DMS114 treated with DMSO at 0.1 percent for 48 hours (cell line): ENCODE measurements around the gene MAP3K20.
"Not testable (repeated sequence)": the region's sequence is repeated elsewhere in the genome, so short reads cannot be mapped to it uniquely, and the experiment has no call there.

Source experiments
- DNase-seq: peaks from one replicate; lab custom pipeline; 2025; ENCODE audit not compliant: unreplicated experiment; lab: John Stamatoyannopoulos, UW

The MAP3K20 gene

DNA sequence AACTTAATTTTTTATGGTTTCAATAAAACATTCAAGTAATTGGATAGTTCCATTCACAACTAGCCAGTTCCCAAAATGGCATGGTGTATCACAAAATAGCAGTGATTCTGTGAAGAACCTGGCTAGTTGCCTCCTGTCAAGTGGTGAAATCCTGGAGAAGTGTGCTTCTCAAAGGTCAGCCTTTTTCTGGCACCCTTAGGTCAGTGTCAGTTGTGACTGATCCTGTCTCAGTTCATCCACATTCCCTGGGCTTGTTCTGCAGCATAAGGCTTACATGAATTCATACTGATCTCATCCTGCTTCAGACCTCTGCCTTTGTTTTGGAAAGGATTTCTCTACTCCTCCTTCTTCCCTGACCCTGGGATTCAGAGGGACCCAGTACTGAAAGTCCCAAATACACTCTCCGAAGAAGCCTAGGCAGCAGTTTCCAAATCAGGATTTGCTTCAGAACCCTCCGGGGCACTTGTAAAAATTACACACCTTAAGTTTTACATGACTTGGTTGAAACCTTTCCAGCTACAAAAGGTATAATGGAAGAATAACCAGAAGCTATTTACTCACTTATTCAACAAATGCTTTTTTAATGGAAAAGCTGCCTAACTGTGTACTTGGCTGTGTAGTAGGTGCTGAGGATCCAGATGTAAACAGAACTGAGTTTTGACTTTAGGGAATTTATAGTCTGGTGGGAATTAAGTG is 11.0 kb downstream of the MAP3K20 start:
- DNase-seq, result no peak

DNA sequence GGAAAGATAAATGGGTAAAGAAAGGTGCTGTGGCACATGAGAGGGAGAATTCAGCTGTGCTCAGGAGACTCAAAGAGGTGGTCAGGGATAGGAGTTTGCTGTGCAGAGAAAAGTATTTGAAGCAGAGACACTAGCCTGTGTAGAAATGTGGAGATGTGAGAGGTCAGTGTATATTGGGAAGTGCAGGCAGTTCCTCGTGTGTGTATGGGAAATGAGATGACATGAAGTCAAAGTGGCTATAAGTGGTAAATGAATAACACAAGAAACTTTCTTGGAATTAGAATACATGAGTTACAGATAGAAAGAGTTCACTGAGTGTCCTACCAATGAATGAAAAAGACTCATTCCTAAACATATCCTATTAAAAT is 11.6 kb downstream of the MAP3K20 start:
- no peak for DNase-seq

DNA sequence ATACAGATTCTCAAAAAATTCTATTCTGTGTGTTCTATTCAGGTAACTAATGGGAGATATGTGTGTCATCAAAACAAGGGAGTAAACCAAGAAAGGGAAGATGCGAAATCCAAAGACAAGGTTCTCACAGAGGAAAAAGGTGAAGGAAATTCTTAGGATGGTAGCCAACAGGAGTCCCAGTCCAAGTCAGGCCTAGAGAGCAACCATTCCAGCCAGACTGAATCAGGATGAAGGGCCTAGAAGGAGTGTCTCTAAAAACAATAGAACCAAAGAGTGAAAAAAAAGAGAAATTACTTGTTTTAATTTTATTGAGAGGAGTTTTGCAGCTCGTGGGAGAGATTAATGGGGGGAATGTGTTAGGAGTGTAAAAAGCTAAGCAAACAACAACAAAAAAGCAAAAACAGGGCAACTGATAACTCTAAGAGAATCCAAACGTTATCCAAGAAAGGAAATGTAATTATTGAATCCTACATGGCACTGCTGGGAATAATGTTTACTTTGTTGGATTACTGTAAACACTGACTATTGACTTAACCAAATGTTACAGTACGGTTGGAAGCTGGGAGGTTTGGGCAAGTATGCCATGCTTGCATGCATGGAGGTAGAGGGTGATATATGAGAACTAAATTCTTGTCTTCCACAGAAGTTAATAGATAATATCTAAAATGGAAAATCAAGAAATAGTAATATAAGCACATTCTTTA is 12.3 kb downstream of the MAP3K20 start:
- no peak for DNase-seq

DNA sequence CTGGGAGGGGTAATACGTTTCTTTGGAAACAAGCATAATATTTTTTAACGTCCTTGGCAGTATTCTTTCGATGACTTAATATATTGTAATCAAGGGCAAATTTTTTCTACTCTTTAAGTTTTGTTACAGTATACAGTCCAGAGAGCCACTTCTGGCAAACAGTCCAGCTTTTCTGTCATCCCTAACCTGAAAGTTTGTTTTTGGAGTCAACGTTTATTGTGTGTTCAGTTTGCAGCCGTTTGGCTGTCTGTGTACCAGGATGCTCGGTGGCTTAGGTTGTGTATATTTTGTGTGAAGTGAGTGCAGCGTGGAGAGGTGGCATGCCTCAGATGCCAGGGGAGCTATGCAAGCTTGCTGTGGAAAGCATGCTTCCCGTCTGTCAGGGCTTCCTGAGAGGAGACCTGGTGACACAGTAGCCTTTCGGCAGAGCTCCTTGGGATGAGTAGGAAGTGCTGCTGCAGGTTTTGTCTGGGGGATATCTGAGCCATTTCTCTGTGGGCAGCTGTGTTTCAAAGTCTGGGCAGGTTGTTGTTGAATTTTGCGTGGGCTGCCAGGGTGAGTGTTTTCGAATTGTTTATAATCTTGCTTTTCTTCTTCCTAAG is 14.7 kb downstream of the MAP3K20 start:
- no peak for DNase-seq

DNA sequence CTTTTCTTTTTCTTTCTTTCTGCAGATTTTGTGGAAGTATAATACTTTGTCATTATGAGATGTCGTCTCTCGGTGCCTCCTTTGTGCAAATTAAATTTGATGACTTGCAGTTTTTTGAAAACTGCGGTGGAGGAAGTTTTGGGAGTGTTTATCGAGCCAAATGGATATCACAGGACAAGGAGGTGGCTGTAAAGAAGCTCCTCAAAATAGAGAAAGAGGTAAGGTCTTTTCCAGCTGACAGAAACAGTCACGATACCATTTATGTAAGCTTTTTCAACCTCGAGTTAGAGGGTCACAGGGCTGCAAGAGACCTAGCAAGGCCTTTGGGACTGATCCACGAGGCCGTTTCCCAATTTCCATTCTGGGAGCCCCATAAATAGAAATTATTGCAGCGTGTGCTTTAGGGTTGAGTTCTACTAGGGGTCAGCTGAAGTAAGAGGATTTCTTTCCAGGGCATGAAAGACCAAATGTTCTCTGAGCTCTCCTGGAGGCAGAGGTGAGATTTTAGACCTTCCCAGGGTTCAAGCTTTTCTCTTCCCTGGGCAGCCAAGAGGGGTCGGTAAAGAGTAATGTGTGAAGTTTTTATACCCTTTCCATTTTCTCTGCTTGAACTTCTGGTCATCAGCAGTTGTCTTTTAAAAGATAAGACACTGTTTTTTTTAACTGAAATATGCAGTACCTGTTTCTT is 15.5 kb downstream of the MAP3K20 start:
- no peak for DNase-seq

DNA sequence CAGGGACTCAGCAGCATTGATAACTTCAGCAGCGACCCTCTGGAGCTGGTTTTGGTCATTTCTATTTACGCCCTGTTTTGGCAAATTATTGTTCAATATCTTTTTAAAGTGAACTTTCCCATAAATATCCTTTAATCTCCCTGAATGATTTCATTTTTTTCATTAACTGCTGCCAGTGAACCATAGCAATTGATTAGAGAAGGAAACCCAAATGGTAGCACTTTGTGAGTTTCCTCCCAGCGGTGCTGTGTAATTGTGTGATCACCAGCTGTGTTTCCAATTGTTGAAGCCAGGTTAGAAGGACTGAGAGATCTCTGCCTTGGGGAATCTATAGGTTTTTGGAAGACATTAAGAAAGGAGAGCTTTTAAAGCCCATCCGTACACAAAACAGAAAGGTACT is 16.3 kb downstream of the MAP3K20 start:
- no peak for DNase-seq

DNA sequence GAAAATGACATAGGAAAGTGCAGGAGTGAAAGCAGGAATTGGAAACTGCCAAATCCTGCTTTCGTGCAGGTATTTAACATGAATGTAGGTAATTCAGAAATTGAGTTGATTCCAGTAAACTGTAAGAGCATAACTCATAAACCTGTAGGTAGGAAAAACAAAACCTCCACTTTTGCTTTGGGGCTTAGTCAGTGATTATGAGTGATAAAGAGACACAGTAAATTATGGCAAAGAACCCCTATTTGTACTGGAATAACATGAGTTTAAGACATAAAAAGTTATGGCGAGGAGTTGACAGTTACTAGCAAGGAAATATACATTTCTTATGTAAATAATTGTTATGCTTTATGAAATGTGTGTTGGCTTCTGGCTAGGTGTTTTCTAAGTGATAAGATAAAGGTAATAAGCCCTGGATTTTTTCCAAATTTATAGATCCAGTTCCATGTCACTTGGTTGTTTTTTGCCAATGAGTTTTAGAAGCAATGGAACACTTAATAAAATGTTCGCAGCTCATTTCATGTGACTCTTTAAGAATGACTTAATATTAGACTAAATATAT is 17.3 kb downstream of the MAP3K20 start:
- DNase-seq, result no peak

DNA sequence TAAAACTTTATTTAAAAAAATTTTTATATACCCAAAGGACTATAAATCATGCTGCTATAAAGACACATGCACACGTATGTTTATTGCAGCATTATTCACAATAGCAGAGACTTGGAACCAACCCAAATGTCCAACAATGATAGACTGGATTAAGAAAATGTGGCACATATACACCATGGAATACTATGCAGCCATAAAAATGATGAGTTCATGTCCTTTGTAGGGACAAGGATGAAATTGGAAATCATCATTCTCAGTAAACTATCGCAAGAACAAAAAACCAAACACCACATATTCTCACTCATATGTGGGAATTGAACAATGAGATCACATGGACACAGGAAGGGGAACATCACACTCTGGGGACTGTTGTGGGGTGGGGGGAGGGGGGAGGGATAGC is 18.0 kb downstream of the MAP3K20 start:
- DNase-seq, result not testable (repeated sequence)

DNA sequence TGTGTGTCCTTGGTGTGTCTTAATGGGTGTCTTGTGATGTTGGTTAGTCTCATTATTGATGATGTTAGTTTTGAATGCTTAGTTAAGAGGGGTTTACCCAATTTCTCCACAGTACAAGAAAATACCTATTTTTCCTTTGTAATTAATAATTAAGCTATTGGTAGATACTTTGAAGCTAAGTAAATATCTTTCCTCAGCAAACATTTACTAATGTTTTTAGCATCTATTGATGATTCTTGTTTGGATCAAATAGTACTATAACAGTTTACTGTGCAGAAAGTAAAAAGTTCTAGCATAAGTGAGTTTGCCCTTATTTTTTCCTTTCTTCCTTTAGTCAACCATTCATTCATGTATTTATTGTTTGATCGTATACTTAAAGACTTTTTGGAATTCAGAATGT is 19.1 kb downstream of the MAP3K20 start:
- no peak for DNase-seq

DNA sequence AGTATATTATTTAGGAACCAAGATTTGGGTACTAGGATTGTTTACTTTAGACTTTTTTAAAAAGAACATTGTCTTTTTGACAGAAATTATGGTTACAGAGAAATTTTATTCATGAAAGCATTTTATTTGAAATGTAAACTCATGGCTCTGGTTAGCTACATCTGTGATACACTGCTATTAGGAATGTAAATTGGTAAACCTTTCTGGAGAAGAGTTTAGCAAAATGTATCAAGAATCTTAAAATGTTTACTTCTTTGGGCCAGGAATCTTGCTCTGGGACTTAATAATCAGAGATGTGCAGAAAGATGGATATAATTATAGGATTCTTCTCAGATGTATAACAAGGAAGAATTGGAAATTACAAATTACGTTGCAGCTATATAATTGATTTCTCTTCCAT is 19.7 kb downstream of the MAP3K20 start:
- no peak for DNase-seq

DNA sequence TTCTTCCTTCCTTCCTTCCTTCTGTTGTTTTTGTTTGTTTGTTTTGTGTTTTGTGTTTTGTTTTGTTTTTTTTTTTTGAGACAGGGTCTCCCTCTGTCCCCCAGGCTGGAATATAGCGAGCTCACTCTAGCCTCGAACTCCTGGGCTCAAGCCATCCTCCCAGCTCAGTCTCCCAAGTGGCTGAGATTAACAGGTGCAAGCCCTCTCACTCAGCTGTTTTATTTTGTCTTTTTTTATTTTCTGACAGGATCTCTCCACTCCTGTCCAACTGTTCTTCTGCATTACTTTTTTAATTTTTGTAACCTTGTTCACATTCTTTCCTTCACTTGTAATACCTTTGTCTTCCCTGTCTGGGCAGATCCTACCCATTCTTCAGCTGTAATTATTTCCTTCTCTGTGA is 23.6 kb downstream of the MAP3K20 start:
- no peak for DNase-seq

DNA sequence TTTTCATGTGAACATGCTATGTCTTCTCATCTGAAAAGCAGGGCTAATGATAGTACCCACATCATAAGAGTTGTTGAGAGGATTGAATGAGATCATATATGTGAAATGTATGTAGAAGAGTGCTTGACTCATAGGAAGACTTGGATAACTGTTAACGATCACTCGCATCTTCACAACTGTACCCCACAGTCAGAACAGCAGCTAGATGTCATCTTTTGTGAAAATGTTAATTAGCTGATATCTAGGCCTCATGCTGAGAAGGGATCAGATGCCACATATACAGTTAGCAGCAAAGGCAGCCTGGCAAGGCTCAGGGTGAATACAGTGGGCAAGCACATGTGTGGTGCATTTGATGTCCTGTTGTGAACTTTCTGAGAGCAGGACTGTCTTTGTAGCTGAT is 24.2 kb downstream of the MAP3K20 start:
- DNase-seq, result no peak

DNA sequence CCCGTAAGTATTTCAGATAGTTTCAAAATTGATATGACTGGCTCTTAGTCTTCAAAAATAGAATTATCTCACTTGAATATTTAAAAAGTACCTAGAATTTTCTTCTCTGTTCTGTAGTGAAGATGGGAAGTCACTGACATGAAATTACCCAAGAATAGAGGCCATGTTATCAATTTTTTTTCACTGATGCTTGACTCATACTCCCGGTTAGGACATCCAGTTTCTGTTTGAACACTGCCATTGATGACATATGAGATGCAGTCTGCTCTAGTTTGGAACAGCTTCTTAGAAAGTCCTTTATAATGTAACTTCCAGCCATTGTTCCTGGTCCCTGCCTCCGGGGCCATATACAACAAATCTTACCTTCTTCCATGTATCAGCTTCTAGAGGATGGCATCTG is 26.0 kb downstream of the MAP3K20 start:
- no peak for DNase-seq

DNA sequence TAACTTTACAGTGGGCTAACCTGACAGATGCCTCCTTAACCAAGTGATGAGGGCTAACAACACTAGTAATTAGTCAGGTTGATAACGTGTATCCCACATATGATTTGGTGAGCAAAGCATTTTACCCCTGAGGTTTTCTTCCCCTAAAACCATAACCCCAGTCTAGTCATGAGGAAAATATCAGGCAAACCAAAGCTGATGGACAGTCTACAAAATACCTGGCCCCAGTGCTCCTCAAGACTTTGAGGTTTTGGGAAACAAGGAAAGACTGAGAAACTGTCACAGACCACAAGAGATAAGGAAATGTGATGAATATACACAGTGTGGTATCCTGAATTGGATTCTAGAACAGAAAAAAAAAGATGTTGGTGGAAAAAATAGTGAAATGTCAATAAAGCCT is 28.5 kb downstream of the MAP3K20 start:
- DNase-seq, result no peak

DNA sequence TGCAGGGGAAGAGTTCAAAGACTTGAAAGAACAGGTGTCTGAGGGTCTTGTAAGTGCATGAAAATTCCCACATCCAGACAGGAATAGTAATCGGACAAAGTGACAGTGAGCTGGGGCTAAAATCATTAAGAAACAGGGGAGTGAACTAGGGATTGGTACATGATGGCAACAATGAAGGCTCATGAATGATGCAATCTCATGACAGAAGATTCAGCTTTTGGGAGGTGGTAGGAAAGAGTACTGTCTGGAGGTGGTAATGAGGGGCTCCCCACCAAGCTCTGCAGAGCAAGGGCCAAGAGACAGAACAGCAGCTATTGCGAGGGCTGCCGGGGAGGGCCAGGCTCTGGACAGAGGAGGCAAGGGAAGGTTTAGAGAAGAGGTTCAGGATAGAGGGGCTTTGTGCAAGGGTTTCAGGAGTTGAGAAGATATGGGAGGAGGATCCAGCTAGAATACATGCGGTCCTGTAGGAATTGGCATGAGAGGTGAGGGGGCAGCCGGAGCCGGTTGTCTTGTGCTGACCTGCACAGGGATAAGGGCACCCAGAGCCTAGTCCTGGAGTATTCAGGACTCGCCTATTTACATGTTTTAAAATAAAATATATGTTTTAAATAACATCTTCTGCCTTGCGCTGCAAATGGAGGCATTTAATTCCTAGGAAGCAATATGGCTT is 31.4 kb downstream of the MAP3K20 start:
- DNase-seq, result no peak

DNA sequence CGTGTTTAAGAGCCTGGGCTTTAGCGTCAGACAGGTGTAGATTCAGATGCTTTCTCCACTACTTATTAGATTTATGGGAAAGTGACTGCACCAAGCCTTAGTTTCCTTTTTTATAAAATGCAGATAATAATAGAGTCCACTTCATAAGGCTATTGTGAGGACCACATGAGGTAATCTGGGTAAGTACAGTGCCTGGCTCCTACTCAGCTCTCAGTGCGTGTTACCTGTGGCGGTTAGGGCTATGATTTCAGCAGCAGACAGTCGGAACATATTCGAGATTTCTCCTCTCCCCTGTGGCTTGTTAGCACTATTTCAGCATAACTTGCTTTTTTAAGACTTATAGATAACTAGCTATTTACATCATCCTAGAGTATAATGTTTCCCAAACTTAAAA is 32.0 kb downstream of the MAP3K20 start:
- no peak for DNase-seq

DNA sequence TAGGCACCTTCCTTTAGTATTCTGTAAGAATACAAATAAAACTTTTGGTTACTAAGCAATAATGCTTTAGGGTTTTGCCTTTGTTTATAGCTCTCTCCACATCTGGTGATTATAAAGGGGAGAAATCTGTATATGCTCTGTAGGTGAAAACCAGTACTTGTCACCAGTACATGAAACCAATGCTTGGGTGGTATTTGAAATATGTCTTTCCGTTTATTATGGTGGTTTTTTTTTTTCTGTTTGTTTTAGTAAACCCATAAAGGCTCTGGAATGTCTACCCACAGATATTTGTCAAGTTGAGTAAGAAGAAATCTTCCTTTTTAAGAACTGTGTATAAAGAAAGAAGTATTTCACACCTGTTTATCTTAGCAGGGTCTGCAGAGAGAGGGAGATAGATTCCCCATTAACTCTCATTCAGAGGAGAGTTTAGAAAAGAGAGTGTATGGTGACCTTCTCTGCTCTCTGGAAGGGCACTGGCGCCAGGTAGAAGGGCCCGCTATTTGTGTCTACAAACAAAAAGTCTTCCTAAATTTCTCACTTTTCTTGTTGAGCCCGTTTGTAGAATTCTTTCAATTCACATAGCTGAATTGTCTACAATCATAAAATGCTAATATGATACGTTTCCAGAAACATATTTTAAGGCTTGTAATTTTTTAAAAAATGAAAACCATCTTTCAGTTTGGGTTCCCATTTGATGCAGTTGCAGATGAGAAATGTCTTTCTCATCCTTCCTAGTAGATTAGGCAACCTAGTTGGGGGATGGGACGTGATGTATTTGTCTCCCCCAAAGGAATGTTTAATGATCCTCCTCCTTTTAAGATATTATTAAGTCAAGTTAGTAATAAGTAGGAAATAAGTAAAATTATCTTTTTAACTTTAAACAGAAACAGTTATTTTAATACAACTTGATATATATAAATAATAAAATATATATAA is 33.9 kb downstream of the MAP3K20 start:
- no peak for DNase-seq

DNA sequence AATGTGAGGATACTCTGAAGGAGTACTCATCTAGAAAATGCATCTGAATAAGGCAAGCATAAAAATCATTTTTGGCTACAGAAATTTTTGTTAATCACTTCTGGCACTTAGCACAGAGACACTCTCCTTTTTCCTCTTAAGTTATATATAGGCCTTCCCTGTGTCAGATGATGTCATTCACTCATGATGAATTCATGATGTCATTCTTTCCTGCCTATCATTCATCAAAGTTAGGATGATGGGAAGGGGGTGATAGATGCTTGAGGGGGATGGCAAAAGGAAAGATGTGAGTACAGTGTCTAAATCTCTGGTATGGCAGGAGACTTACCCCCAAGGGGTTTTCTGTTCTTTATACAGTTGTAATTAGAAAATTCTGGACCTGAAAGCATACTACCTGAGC is 42.0 kb downstream of the MAP3K20 start:
- DNase-seq, result no peak

DNA sequence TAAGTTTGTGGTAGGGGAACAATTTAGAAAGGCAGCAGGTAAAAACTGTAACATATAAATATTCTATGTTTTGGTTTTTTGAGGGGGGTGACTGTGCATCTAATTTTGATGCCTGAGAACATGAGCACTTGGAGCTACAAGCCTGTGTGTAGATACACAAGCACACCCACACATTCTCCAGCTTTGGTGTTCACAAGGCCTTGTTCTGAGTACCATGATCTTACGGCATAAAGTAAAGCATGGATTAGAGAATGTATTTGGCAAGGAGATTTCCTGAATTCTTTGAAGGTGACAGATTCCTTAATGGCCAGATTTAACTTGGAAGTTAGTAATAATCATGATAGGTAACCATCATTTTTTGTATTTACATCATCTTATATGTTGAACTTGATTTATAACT is 42.7 kb downstream of the MAP3K20 start:
- no peak for DNase-seq
